Activated CD4-positive, CD25-positive, alpha-beta regulatory T cell treated with anti-CD3 and anti-CD28 coated beads, Interleukin-2, amount 50 U/mL, for 24 hours (primary cell): ENCODE measurements around the gene AANAT.

Experiments used
- ATAC-seq, 2 donors: fragments of 150-1000 bp; cut with Tn5 transposase; one replicate each; pipeline ENCODE4 v1.10.0; 2021; ENCODE audit warnings: mild to moderate bottlenecking in 1 of 2, moderate library complexity in 1 of 2

AANAT gene

DNA sequence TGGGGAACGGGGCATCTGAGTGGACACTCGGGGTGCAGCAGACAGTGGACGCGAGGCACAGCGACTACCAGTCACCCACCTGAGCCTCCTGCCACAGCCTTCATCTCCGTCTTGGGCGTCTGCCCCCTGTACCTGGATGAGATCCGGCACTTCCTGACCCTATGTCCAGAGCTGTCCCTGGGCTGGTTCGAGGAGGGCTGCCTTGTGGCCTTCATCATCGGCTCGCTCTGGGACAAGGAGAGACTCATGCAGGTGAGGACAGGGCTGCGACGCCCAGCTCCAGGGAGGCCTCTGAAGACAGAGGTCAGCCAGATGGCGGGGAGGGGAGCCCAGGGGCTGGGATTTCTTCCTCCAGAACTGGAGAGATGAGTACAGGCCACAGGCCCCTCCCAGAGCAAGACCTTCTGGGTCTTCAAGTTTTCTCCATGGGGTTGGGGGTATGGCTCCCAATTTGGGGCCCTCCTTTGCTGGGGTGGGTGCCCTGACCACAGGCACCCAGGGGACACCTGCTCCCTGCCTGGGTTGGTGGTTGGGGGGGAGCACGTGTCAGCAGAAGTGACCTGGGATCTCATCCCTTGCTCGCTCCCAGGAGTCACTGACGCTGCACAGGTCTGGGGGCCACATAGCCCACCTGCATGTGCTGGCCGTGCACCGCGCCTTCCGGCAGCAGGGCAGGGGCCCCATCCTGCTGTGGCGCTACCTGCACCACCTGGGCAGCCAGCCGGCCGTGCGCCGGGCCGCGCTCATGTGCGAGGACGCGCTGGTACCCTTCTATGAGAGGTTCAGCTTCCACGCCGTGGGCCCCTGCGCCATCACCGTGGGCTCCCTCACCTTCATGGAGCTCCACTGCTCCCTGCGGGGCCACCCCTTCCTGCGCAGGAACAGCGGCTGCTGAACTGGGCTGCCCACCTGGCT, 1.9 kb downstream of the AANAT start:
- no peak for ATAC-seq

DNA sequence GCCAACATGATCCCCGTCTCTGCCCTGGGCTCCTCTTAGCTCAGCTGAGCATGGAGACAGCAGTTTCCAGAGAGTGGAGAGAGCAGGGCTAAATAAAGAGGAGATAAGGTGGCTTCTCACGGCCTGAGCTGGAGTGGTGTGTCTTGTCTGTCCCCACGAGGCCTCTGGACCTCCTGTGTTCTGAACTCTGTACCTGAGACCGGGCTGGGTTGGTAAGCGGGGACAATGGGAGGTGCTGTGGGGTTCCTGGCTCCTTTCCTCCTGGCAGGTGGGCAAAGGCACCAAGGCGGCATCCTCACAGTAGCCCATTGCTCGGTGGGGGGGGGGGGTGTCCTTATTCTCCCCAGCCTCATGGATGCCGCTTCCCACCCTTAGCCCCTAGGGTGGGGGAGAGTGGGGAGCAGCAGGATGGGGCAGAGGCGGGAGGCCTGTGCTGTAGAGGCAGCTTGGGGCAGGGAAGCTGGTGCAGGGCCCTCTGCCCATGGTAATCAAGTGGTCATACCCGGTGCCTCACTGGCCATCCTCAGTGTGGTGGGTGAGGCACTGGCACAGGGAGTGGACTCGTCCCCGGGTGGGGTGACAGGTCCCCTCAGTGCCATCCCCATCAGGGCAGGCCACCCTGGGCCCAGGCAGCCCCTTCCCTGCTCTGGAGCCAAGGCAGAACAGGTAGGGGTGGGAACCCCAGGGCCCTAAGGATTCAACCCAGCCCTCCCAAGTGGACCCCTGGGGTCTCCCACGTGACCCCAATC, 2.8 kb downstream of the AANAT start:
- no peak for ATAC-seq

DNA sequence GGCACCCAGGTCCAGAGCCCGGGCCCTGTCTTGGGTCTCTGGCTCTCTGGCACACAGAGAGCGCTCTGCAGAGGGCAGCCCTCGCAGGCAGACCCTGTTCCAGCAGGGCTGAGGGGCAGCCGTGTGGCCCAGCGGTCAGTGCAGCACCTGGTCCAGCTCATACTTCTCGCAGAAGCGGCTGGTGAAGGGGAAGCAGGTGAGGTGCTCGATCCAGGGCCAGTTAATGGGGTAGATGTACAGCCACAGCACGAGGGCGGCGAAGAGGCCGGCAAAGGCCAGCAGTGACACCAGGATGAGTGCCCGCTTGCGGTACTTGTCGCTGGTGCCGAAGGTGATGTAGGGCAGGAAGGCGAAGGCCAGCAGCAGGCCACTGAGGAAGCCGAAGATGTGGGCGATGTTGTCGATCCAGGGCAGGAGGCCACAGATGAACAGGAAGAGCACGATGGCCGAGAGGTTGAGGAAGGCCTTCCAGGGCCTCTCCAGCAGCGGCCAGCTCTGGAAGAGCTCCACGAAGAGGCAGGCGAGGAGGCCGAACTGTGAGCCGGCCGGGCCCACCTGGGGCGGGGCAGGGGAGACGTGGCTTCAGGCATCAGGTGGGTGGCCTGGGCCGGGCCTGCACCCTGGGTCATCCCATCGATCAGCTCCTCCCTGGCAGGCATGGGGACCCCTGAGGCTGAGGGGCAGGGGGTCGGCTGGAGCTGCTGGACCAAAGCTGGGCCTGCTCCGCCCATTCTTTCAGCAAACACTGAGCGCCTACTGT, 4.3 kb downstream of the AANAT start:
- no peak for ATAC-seq

DNA sequence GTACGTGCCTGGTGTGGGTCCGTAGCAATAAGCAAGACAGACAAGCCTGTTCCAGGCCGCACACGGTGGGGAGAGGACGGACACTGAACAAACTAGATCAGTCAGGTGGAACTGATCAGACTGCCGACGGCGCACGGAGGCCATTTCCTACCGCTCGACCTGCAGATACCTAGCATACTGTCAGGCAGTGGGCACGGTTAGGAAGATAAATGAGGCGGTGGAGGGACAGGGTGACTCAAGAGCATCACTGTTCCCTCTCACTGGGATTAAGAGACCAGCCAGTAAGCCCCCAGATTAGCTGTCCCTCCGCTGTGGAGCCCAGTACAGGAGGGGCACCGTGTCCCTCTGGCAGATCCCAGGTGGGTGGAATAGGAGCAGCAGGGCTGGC, 4.8 kb downstream of the AANAT start:
- no peak for ATAC-seq

DNA sequence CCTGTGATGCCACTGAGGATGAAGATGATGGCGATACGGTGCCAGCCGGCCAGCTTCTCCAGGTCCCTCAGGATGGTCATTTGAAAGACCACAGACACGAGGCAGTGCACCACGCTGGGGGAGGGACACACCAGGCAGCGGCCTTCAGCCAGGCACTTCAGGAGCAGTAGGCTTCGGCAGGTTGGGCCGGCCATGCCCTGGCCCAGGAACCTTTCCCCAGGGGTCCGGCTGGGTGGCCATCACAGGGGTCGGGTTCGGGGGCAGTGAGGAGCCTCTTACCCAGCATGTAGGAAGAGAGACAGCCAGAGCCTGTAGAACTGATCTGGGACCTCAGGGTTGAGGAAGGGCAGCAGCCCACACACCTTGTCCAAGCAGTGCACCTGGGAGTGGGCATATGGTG, 5.3 kb downstream of the AANAT start:
- no peak for ATAC-seq

DNA sequence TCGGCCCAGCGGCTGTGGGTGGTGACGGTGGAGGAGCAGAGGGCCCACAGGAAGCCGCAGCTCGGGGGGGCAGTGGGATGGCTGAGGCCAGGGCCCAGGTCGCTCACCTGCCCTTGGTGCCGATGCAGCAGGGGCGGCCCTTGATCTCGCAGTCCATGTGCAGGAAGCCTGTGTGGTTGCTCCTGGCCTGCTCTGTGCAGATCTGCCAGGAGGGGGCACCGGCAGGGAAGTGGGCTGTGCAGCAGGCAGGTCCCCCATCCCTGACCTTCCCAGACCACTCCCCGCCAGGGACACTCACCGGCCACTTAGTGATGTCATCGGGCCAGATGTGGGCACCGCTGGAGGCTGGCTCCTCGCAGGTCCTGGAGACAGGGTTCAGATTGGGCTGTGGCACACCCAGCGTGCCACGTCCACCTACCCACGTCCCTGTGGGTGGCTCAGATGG, 6.2 kb downstream of the AANAT start:
- ATAC-seq, result peak in 1 of 2 donors; percentile 8

DNA sequence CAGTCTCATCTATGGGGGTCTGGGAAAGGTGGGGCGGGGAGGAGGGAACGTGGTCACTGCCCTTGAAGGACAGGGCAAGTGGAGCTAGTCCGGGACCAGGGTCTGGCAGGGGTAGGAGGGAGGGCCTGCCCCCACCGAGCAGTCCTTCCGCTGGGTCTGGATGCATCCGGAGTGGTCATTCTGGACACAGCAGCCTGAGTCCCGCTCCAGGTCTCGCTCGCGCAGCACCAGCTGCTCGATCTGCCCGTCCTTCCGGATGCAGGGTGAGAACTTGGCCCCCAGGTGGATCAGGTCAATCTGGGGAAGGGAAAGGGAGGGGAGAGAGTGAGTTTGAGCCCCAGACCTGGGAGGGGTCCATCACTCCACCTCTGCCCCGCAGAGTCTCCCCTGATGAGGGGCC, 6.8 kb downstream of the AANAT start:
- ATAC-seq, result no peak

DNA sequence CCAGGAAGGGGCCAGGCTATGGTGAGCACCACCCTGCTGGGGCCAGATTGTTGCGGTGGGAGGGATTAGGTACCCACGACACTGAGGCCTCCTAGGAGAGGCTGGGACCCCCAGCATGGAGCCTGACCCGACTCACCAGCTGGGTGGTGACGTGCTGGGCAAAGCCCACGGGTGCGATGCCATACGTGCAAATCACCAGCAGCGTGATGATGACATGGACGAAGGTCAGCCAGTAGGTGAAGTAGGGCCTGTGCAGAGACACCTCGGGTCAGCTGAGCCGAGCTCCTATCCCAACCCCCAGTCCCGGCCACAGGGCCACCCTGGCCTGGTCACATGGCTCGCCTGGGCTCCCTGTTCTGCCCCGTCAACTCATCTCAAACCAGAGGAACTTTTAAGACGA, 7.5 kb downstream of the AANAT start:
- no peak for ATAC-seq

DNA sequence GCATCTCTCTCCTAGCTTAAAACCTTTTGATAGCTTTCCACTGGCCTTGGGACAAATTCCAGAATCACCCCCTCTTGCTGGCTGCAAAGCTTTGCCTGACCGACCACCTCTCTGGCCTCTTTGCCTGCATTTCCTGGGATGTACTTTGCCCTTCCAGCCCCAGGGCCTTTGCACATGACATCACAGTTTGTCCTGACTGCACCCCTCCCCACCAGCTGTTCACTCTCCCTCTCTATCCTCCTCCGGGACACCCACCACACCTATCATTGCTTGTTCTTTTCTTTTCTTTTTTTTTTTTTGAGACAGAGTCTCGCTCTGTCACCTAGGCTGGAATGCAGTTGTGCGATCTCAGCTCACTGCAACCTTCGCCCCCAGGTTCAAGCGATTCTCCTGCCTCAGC, 7.9 kb downstream of the AANAT start:
- no peak for ATAC-seq

DNA sequence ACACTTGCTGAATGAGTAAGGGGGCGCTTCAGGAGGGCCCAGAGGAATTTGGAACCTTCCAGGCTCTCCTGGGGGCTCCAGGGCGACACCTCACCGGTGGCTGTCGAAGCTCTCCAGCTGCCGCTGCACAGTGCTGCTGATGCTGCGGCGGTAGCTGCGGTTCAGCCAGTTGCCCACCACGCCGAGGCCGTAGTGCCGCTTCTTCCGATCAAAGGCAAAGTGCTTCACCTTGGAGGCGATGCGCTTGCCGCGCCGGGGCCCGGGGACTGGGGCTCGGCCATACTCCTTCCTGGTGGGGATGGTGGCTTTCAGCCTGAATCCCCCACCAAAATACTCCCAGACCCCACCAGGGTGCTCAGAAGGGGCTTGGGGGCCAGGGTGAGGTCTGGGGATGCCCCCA, 9.3 kb downstream of the AANAT start:
- no peak for ATAC-seq

DNA sequence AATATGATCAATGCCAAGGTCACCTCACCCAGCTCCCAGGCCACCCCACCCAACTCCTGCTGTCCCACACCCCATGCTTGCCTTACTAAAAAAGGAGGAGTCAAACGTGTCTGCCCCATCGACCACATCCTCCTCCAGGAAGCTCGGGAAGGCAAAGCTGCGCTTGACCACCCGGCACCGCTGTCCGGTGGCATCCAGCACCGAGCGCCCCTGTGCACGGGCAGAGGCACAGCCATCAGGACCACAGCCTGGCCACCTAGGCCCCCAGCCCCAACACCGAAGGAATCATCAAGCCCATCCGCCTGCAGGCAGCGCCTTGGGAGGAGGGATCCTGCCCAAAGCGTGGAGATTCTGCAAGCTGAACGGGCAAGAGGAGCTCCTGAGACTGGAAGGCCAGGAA, 10.2 kb downstream of the AANAT start:
- no peak for ATAC-seq

DNA sequence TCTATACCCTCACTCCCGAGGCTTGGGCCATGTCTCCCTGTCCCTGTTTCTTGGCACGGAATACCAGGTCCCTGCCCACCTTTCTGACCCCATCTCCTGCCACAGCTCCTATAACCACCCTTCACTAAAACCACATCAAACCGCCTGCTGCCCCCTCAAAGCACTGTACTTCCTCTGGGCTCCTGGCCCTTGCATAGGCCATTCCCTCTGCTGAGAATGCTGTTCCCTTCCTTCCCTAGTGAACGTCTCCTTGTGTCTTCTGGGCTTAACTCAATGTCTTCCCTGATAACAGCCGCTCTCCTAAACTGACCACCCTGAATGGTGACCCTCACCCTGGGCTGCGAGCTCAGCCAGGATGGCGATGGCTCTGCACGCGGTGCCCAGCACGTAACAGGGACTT, 10.7 kb downstream of the AANAT start:
- ATAC-seq, result no peak

DNA sequence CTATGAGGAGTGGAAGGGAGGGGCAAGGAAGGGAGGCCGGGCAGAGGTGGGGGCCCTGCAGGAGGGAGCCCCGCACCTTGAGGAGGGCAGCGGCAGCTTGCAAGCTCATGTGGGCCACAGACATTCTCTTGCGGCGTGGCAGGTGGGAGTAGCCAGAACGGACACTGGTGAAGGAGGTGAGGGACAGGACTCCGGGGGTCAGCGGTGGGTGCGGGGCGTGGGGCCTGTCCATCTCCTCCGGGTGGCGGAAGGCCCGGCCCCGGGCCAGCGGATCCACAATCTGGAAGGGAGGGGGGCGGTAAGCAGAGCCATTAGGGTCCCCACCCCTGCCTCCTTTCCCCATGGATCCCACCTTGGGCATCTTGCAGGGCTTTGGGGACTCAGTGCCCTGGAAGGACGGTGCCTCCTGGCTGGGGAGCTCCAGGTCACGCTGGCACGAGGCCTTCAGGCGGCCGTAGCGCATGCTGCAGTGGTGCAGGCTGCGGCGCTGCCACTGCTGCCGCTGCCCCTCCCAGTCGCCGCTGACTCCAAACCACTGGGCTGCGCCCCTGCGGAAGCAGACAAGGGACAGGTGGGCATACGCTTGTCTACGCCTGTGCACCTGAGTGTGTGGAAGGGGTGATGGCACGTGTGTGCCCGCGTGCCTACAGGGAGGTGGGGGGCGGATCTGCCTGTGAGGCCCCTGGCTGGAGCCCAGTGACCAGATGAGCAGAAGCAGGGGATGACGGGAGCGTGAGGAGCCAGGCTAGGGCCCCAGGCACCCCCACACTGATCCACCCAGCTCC, 11.5 kb downstream of the AANAT start:
- ATAC-seq, result no peak

DNA sequence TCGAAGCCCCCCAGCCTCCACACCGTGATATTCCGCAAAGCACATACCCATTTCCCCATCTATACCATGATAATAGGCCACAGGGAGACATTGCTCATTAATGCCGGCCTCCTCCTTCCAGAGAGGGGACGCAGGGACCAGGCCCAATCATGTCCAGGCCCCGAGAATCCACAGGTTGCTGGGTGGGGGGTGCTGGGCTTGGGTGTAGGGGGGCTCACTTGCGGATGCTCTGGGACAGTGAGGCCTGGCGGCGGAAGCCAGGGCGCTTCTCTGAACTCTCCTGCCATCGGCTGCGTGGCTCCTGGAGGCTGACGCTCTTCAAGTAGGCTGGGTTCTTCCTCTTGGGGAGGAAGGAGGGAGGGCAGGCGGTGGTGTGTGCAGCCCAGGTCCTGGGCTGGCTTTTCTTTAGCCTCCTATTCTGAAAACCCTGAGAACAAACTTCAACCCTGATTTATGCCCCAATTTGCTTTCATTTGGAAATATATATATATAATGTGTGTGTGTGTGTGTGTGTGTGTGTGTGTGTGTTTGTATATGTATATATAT, 12.2 kb downstream of the AANAT start:
- no peak for ATAC-seq

DNA sequence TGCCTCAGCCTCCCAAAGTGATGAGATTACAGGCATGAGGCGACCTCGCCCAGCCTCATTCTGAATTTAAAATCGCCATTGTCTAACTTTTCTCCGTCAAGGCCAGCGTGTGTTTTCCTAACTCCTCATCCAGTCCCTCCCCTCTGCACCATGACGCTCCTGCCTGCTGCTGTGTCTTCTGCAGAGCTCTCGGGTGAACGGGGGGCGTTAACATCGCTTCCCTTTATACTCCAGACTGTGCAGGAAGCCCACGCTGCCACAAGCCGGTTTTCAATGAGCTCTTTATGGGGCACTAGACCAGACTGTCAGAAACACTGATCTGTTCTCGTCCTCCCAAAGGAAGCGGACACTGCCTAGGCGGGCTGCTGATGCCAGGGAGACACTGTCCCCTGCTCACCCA, 13.2 kb downstream of the AANAT start:
- no peak for ATAC-seq

DNA sequence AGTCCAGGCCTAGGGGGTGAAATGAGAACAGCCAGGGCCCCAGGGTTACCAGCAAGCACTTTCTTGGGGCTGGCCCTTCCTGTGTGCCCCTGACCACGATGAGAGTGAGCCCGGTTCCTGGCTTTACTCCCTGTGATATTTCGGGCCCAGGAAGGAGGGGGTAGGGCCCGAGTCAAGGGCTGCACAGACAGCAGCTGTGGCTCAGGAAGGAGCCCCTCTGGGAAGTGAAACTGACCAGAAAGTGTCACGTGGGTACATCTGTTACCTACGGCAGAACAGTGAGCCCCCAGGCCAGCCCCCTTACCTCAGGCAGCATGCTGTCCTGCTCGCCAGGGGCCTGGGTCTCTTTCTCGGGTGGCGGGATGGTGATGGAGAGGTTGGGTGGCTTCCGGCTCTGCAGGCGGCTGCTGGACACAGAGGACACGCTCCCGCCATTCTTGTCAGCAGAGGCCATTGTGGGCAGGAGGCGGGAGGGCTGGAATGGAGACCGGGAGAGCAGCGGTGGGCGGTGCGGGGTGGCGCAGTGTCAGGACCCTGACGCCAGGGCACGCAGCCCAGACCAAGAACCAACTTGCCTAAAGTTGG, 13.8 kb downstream of the AANAT start:
- ATAC-seq, result peak in 1 of 2 donors; percentile 27

DNA sequence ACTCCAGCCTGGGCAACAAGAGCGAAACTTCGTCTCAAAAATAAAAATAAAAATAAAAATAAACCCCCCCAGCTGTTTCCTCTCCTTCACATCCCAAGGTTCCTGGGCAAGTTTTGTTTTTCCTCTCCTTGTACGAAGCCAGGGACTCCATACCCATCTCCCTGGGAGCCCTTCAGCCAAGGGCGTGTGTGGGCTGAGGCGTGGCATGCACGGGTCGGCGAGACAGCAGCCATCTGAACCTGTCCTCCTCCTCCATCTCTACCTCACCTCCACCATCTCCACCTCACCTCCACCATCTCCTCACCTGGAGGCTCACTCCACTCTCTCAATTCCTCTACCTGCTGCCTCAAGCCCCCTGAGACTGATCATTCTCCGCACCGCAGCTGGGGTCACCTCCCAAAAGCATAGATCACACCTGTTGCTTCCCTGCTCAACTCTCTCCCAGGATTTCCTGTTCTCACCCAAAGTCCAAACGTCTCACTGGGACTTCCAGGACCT, 16.9 kb downstream of the AANAT start:
- ATAC-seq, result no peak

DNA sequence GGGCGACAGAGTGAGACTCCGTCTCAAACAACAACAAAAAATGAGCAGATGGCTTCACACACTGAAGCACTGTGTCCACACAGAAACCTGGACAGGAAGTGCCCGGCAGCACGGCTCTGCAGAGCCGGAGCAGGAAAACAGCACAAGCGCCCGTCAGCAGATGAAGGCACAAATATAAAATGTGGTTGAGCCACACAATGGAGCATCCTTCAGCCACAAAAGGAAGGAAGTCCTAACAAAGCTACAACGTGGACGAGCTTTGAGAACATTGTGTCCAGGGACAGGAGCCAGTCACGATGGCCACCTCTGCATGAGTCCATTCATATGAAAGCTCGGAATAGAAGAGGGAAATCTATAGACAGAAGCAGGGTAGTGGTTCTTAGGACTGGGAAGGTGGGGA, 18.2 kb downstream of the AANAT start:
- ATAC-seq, result no peak

DNA sequence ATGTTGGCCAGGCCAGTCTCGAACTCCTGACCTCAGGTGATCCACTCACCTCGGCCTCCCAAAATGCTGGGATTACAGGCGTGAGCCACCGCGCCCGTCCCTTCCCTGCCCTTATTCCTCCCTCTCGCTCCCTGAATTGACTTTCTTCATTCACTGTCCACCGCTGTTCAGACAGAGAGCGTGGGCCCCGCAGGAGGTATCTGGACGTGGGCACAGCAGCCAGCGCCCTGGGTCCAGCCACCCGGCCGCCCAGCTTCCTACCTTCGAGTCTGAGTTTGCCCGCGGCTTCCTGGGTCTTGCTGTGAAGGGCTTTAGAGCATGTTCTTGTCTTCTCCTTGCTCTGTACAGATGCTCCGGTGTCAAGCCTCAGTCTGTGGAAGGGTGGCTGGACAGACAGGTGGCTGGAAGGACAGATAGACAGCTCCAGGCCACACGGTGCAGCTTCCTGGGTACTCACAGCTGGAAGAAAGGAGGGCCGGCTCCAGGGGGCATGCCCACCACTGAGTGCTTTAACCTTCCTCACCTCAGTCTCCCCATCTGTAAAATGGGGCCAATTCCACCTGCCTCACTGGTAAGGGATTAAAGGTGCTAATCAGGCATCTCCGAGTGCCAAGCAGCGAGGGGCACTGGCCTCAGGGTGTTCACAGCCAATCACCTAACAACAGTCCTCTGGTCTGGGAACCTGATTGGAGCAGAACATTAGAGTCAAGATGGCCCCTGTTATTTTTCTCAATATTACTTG, 20.2 kb downstream of the AANAT start:
- ATAC-seq, result no peak

DNA sequence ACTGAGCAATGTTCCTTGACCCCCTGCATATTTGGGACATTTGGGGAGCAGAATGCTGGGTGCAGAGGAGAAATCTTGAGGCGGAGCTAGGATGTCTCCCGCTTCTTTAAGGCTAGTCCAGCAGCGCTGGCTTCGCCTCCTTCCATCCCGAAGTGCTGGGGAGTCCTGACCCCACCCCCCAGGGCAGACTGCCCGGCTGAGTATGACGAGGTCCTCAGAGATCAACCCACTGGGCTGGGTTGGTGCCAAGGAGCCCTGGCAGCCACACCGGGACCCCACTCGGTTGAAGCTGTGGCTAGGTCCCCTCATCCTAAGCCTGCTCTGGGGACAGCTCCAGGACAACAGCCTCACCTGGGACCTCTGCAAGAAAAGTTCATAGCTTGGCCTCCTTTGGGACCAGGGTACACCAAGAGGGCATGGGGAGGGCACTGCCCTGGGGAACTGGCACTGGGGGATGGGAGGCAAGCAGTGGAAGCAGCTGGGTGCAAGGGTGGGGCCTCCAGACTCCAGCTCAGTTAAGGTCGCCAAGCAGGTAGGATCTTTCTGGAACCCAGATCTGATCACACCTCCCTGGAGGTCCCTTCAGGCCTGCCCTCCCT, 22.8 kb downstream of the AANAT start:
- no peak for ATAC-seq
